Measurements from ENCODE around the gene GTPBP2.
"Not testable (repeated sequence)": the region's sequence is repeated elsewhere in the genome, so short reads cannot be mapped to it uniquely, and the experiment has no call there.

The GTPBP2 gene

DNA sequence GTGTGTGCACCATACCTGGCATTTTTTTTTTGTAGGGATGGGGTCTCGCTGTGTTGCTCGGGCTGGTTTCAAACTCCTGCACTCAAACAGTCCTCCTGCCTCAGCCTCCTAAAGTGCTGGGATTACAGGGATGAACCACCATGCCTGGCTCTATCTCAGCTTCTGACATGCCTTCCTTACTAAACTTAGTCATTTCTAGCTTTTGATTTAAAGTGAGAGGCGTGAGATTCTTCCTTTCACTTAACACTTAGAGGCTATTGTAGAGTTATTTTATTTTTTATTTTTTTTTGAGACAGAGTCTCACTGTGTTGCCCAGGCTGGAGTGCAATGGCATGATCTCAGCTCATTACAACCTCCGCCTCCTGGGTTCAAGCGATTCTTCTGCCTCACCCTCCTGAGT, 33.9 kb upstream of the GTPBP2 start:
- DNase-seq (ENCODE audit: extremely low spot score, insufficient read length, low read depth); FAIRE-seq: not testable (repeated sequence)

GRCh38 chr6:43658161-43658560, 29.1 kb upstream of the GTPBP2 start:
- no peak for DNase-seq (ENCODE audit: extremely low spot score, insufficient read length, low read depth)
- FAIRE-seq = no peak

DNA sequence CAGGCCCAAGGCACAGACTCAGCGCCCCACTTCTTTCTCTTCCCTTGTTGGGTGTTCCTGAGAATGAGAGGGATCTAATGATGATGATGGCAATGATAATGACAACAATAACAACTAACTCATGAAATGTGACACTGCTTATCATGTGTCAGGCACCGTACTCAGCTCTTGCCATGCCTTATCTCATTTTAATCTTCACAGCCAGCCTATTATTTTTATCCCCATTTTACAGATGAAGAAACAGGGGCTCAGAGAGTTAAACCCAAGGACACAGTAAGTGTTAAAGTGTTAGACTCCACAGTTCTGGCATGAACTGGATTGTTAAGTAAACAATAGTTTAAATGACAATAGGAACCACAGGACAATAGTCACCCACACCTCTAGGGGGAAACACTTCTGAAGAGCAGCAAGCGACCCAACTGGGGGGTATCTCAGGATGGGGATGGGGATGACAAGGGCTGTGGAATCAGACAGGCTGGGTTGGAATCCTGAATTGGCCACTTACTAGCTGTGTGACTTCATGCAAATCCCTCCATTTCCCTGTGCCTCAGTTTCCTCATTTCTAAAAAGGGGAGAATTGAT, 28.2 kb upstream of the GTPBP2 start:
- FAIRE-seq = no peak
- DNase-seq (ENCODE audit: extremely low spot score, insufficient read length, low read depth) = no peak

DNA sequence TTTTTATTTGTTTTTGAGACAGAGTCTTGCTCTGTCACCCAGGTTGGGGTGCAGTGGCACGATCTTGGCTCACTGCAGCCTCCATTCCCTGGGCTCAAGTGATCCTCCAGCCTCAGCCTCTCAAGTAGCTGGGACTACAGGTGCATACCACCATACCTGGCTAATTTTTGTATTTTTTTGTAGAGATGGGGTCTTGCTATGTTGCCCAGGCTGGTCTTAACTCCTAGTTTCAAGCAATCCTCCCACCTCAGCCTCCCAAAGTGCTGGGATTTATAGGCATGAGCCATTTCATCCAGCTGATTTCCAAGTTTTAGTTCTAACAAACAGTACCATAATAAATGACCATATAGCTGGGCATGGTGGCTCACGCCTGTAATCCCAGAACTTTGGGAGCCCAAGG, 23.8 kb upstream of the GTPBP2 start:
- not testable (repeated sequence) for FAIRE-seq; DNase-seq (ENCODE audit: extremely low spot score, insufficient read length, low read depth)

- no peak for DNase-seq (ENCODE audit: extremely low spot score, insufficient read length, low read depth)
- no peak for FAIRE-seq
Observed at GRCh38 chr6:43648248-43648647, 19.2 kb upstream of the GTPBP2 start.

DNA sequence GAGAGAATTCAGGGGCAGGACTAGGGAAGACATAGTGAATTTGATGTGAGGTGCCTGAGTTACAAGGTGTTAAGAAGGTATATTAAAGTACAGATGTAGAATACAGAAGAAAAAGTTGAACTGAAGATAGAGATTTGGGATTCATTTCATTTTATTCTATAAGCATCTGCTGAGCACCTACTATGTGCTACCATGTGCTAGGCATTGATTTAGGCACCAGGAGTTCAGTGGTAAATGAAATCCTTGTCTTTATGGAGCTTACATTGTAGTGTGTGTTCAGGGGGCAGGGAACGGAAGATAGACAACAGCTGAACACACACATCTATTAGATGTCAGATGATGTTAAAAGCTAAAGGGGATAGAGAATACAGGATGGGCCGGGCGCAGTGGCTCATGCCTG, 18.5 kb upstream of the GTPBP2 start:
- DNase-seq (ENCODE audit: extremely low spot score, insufficient read length, low read depth) = no peak
- no peak for FAIRE-seq

- FAIRE-seq (no peak), DNase-seq (ENCODE audit: extremely low spot score, insufficient read length, low read depth) (no peak)
Observed at GRCh38 chr6:43645613-43645964, 16.5 kb upstream of the GTPBP2 start.

- no peak for DNase-seq (ENCODE audit: extremely low spot score, insufficient read length, low read depth)
Observed at GRCh38 chr6:43644940-43645612, 16.0 kb upstream of the GTPBP2 start, which contains the start of gene RSPH9. Gene RSPH9, plus strand, starts transcription at chr6:43645036. Its CDS starts 63 bp downstream, at chr6:43645099.

GRCh38 chr6:43639984-43640800, 11.1 kb upstream of the GTPBP2 start:
- DNase-seq (ENCODE audit: extremely low spot score, insufficient read length, low read depth) = no peak
- no peak for FAIRE-seq

More at GRCh38 chr6:43644940-43645612, 16.0 kb upstream of the GTPBP2 start, which contains the start of gene RSPH9:
- FAIRE-seq = peak; percentile 62

DNA sequence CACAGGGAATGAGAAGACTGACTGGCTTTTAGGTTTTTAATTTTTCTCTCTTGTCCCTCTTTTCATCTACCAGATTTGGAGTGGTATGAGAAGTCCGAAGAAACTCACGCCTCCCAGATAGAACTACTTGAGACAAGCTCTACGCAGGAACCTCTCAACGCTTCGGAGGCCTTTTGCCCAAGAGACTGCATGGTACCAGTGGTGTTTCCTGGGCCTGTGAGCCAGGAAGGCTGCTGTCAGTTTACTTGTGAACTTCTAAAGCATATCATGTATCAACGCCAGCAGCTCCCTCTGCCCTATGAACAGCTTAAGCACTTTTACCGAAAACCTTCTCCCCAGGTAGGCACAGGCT, 7.2 kb upstream of the GTPBP2 start:
- DNase-seq (ENCODE audit: extremely low spot score, insufficient read length, low read depth) (no peak), FAIRE-seq (no peak)

- peak; percentile 71 for DNase-seq (ENCODE audit: extremely low spot score, insufficient read length, low read depth)
Observed at GRCh38 chr6:43635387-43636307, 6.6 kb upstream of the GTPBP2 start, which contains the start of gene MAD2L1BP. Gene MAD2L1BP, plus strand, starts transcription at chr6:43635840. Its CDS starts 36 bp downstream, at chr6:43635876.

GRCh38 chr6:43634702-43635303, 5.7 kb upstream of the GTPBP2 start:
- FAIRE-seq (no peak), DNase-seq (ENCODE audit: extremely low spot score, insufficient read length, low read depth) (no peak)

More at GRCh38 chr6:43635387-43636307, 6.6 kb upstream of the GTPBP2 start, which contains the start of gene MAD2L1BP:
- peak; percentile 81 for FAIRE-seq

GRCh38 chr6:43633002-43633401, 3.9 kb upstream of the GTPBP2 start:
- not testable (repeated sequence) for FAIRE-seq; DNase-seq (ENCODE audit: extremely low spot score, insufficient read length, low read depth)

- no peak for DNase-seq (ENCODE audit: extremely low spot score, insufficient read length, low read depth)
- FAIRE-seq = no peak
Observed at GRCh38 chr6:43630980-43631619, 2.0 kb upstream of the GTPBP2 start.

DNA sequence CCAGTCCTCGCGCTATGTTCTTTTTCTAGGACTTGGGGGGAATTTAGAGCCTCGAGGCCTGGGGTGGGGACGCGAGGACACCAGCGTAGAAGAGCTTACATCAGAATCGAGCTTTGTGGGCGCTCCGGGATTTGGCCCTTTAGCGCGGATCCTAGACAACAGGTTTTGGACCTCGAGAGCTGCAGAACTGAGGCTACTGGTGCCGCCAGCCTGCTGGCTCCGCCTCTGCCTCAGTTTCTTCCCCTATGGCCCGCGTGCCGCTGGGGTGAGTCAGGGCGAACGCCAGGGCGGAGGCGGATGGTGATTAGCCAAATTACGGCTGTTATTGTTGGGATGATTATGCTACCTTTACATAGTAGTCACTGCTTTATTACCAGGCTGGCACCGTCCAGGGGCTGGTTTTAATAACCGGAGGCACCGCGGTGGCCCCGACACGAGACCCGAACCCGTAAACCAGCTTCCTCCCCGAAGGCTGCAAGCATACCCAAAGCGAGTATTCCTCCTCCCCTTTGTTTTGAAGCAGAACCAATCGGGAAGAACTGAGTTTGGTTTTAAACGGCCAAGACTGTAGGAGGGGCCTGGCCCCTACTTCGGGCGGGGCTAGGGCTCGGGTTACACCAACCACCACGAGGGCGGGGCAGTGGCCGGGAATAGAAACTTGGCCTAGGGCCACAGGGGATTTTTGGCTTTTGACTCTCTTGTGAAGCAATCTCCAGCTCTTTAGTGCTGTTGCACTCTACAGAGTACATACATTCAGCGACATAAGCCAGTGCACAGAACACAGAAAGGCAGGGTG, 639 bp upstream of the GTPBP2 start:
- peak; percentile 90 for DNase-seq (ENCODE audit: extremely low spot score, insufficient read length, low read depth)
- peak; percentile 97 for FAIRE-seq

GRCh38 chr6:43628393-43629103, 516 bp downstream of the GTPBP2 start:
- DNase-seq (ENCODE audit: extremely low spot score, insufficient read length, low read depth) (peak; percentile 18), FAIRE-seq (peak; percentile 53)

DNA sequence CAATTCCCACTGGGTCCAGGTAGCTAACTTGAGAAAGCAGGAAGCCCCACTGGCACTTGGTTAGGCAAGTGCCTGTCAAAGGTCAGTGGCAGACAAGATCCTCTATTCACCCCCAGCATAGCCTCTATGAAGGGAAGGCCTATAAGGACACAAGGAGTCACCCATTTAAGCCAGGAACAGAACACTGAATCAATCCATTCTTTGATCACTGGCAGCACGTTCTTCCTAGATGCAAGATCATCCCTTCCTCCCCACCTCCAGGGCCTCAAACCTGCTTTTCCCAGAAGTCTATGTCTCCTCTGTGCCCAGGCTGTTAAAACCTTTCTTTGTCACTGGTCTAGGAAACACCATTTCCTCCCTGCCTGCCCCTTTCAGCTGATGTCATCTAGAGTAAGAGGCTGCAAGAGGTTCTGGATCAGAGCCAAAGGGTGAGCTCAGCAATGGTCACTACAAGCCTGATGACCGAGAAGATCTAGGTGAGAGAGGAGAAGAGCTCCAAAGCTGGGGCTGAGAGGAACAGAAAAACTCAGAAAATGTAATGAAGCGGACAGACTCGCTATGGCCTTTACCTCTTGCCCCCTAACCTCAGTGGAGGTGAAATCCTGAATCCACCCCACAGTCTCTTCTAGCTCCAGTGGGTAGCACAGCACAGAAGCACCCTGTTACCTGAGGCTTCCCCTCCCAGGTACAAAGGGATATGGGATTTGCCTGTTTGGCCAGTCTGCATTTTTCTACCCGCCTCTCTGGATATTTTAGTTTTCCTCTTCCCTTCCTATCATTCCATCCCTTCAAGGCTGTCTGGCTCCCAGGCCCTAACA, 1.8 kb downstream of the GTPBP2 start:
- no peak for FAIRE-seq
- DNase-seq (ENCODE audit: extremely low spot score, insufficient read length, low read depth) = no peak
